Measurements from ENCODE around the gene SAFB.

The SAFB gene

DNA sequence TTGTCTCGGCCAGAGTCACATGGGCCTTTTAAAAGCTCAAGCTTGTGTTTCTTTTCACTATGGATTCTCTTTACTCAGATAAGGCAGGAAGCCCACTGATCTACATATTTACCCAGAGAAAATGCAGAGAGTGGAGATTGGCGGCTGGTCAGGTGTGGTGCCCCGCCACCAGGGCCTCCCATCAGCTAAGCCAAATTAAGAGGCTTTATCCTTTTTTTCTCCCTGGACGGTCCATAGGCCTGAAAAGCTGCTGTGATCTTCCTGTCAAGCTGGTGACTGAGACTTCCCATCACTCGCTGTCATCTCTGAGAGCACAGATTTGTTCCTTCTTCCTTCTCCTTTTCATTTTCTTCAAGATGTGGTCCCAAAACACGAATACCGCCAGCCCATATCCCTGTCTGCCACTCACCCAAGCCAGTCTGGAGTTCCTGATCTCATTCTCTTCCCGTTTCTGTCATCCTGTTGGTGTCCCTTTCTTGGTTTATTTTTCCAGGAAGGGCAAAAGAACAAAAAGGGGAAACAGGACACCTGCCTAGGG lies 1.9 kb downstream of the SAFB start:
- Mint-ChIP-seq H3K27ac (peak overlapping the region; percentile 79 to 100 (median 88)), H3K27me3 (ENCODE audit: low read depth) (no peaks in the 10 kb centered on the region), H3K9me3 (no peaks in the 10 kb centered on the region), H3K4me1 (peaks cover 56% of the 10 kb centered on the region), H3K36me3 (ENCODE audit: low read depth) (peaks cover 57% of the 10 kb centered on the region), H3K4me3 (peak overlapping the region; percentile 92 to 100 (median 100))
- TF ChIP-seq, protein P1, sequence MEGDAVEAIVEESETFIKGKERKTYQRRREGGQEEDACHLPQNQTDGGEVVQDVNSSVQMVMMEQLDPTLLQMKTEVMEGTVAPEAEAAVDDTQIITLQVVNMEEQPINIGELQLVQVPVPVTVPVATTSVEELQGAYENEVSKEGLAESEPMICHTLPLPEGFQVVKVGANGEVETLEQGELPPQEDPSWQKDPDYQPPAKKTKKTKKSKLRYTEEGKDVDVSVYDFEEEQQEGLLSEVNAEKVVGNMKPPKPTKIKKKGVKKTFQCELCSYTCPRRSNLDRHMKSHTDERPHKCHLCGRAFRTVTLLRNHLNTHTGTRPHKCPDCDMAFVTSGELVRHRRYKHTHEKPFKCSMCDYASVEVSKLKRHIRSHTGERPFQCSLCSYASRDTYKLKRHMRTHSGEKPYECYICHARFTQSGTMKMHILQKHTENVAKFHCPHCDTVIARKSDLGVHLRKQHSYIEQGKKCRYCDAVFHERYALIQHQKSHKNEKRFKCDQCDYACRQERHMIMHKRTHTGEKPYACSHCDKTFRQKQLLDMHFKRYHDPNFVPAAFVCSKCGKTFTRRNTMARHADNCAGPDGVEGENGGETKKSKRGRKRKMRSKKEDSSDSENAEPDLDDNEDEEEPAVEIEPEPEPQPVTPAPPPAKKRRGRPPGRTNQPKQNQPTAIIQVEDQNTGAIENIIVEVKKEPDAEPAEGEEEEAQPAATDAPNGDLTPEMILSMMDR (IDR thresholded peaks at IDR 0.05; ENCODE audit: unreplicated experiment in 3 of 3): no peak

DNA sequence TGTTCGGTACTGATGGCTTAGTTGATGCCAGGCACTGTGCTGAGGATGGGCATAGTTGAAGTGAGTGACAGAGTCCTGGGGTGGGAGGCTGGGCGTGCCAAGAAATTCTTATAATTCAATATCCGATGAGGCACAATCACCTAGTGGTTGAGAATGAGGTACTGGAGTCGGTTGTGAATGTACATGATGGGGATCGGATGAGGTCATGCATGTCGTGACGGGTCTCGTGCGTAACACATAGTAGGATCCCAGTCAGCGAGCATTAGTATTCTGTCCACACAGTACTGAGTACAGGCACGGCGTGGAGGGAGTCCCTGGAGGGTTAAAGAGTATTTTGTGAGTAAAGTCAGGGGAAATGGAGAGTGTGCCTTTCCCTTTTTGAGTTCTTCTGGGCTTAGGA lies 2.8 kb downstream of the SAFB start:
- peak overlapping the region; percentile 79 to 100 (median 88) for H3K27ac Mint-ChIP-seq
- H3K9me3 Mint-ChIP-seq: no peaks in the 10 kb centered on the region
- TF ChIP-seq, protein P1 (IDR thresholded peaks at IDR 0.05; ENCODE audit: unreplicated experiment in 3 of 3): no peak
- H3K27me3 Mint-ChIP-seq (ENCODE audit: low read depth): no peaks in the 10 kb centered on the region
- peaks cover 55% of the 10 kb centered on the region for H3K36me3 Mint-ChIP-seq (ENCODE audit: low read depth)
- H3K4me3 Mint-ChIP-seq: peak overlapping the region; percentile 92 to 100 (median 100)
- peaks cover 50% of the 10 kb centered on the region for H3K4me1 Mint-ChIP-seq

DNA sequence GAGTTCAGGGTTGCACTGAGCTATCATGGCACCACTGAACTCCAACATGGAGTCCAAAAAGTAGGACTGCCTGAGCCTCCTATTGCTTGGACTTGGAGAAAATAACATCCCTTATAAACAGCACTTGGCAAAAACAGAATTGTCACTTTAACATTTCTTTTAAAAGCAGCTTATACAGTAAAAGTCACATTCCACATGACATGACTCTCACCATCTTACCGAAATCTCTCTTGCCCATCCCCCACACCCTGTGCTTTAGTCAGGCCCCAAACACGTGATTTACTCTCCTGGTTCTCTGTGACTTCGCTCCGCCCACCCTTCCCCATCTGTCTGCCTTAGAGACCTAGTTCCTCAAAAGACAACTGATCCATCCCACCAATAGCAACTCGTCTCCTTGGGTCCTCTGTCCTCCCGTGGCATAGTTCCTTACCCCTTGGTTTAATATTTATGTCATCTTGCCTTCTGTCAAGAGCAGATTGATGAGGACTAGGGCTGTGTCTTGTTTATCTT lies 4.6 kb downstream of the SAFB start:
- Mint-ChIP-seq H3K9me3 (no peaks in the 10 kb centered on the region), H3K4me1 (peaks cover 56% of the 10 kb centered on the region), H3K27me3 (ENCODE audit: low read depth) (no peaks in the 10 kb centered on the region), H3K4me3 (peak overlapping the region; percentile 42 to 63 (median 58)), H3K36me3 (ENCODE audit: low read depth) (peaks cover 62% of the 10 kb centered on the region), H3K27ac (peak overlapping the region in 2 of 3 experiments; percentile 70 to 78)
- TF ChIP-seq, protein P1 (IDR thresholded peaks at IDR 0.05; ENCODE audit: unreplicated experiment in 3 of 3): no peak

DNA sequence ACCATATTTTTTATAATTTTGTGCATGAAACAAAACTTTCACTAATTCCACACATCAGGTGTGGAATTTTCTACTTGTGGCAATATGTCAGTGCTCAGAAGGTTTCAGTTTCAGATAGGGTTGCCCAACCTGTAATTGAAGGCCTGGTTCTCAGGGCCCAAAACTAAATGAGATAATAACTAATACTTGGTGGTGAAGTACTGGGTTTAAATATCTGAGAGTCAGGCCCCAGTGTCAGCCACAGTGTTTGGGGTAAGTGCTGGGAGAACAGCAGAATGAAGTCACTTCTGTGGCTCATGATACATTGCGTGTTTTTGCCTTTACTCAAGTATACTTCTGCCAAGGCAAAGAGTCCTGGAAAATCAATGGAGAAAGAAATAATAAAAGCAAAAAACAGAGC lies 5.6 kb downstream of the SAFB start:
- H3K27ac Mint-ChIP-seq: no peak overlapping the region
- H3K4me3 Mint-ChIP-seq: no peak overlapping the region
- H3K36me3 Mint-ChIP-seq (ENCODE audit: low read depth): peaks cover 63% of the 10 kb centered on the region
- H3K4me1 Mint-ChIP-seq: peaks cover 56% of the 10 kb centered on the region
- TF ChIP-seq, protein P1 (IDR thresholded peaks at IDR 0.05; ENCODE audit: unreplicated experiment in 3 of 3): no peak
- H3K9me3 Mint-ChIP-seq: no peaks in the 10 kb centered on the region
- H3K27me3 Mint-ChIP-seq (ENCODE audit: low read depth): no peaks in the 10 kb centered on the region

DNA sequence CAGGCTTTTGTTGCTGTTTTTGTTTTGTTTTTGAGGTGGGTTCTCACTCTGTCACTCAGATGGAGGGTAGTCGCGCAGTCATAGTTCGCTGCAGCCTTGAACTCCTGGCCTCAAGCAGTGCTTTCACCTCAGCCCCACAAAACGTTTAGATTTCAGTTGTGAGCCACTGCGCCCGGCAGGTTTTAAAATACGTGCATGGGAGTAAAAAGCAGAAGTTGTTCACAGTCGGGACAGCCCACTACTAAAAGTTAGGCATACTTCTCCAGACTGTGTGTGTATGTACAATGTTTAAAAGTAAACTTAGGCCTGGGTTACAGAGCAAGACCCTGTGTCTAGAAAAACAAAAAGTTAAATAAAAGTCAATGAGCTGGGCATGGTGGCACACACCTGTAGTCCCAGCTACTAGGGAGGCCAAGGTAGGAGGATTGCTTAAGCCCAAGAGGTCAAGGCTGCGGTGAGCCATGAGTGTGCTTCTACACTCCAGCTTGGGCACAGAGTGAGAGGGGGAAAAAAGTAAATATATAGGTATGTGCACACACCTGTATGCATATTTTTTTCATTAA lies 6.1 kb downstream of the SAFB start:
- Mint-ChIP-seq H3K4me3 (no peak overlapping the region), H3K9me3 (no peaks in the 10 kb centered on the region), H3K27me3 (ENCODE audit: low read depth) (no peaks in the 10 kb centered on the region), H3K4me1 (peaks cover 56% of the 10 kb centered on the region), H3K36me3 (ENCODE audit: low read depth) (peaks cover 63% of the 10 kb centered on the region), H3K27ac (no peak overlapping the region)
- TF ChIP-seq, protein P1 (IDR thresholded peaks at IDR 0.05; ENCODE audit: unreplicated experiment in 3 of 3): no peak

Data from nephron (organoid).